ENCODE measurements around the gene TP53. TPM values are rescaled to one million over a fixed set of nuclear protein-coding genes. Genes with fewer than 3 reads are reported as not detected.
A peak's percentile ranks its signal among the peaks of the same experiment; 100 is the strongest.

Gene TP53
- total RNA-seq, 1 experiment from 2014 or later, result 97.5 TPM

DNA sequence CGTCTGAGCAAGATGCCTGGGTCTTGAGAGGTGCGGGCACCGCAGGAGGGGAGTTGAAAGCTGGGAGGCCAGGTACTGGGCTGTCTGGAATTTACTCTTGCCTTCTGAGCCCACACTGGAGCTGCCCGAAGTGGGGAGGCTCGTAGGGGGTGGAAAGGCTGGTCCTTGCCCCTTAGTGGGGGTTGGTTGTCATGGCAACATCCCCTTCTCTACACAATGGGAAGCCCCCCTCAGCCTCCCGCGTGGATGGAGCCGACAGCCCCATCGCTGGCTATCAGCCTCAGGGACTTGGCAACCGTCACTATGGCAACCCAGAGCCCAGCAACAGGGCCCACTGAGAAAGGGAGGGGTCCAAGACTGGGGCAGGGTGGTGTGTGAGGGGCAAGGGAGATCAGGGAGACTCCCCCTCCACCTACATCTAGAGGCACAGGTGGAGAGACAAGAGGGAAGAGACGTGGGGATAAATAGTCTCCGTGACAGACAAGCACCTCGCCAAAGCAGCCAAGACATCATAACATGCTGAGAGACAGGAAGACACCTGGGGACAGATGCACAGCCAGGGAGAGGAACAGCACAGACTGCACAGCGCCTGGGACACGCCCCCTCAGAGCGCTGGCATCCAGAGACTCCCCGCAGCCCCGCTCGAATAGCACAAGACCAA, 25.0 kb upstream of the TP53 start:
- Histone ChIP-seq H3K4me3 (ENCODE audit: insufficient read depth, low read depth, low read length) (no peak overlapping the region), H3K36me3 (replicated peaks; ENCODE audit: control insufficient read depth, insufficient read depth, low read length) (no peaks in the 10 kb centered on the region), H3K27me3 (ENCODE audit: control insufficient read depth, insufficient read depth, low read length) (peaks cover 13% of the 10 kb centered on the region)
- peak; percentile 74 for DNase-seq

DNA sequence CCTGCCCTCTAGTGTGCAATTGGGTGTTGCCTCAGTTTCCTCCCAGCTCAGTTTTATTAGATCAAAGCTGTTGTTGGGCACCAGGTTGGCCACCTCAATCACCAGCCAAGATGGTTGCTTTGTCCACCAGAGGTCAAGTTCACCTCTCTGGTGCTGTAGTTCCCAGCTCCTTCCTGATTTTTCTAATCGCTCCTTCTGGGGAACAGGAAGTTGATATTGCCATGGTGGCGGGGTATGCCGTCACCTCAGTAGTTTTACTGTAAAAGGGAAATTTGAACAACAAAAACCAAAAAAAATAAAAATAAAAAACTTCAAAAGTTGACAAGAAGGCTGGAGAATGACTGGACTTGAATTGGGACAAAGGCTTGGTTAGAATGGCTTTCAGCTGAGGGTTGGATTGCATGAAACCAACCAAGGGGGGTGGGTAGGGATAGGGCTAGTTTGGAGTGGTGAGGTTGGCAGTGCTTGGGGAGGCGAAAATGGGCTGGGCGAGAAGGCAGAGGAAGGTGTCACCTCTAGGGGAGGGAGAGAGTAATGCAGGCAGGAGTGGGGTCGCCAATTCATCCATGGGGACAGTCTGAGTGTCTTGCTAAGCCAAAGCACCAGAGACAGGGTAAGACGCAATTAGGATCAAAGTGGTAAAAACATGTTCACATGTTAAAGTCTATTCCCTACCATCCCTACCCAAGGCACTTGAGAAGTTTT, 23.9 kb upstream of the TP53 start:
- peak; percentile 84 for DNase-seq
- Histone ChIP-seq H3K4me3 (ENCODE audit: insufficient read depth, low read depth, low read length) (no peak overlapping the region), H3K27me3 (ENCODE audit: control insufficient read depth, insufficient read depth, low read length) (peaks cover 24% of the 10 kb centered on the region)

DNA sequence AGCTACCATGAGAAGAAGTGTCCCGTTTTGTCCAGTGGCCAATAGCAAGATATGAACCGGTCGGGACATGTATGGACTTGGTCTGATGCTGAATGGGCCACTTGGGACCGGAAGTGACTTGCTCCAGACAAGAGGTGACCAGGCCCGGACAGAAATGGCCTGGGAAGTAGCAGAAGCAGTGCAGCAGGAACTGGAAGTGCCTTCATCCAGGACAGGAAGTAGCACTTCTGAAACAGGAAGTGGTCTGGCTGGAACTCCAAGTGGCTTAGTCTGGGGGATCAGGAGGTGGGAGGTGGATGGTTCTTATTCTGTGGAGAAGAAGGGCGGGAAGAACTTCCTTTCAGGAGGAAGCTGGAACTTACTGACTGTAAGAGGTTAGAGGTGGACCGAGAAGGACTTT, 23.0 kb upstream of the TP53 start:
- DNase-seq, result no peak
- Histone ChIP-seq H3K36me3 (replicated peaks; ENCODE audit: control insufficient read depth, insufficient read depth, low read length) (no peaks in the 10 kb centered on the region), H3K4me3 (ENCODE audit: insufficient read depth, low read depth, low read length) (no peak overlapping the region), H3K27me3 (ENCODE audit: control insufficient read depth, insufficient read depth, low read length) (peaks cover 33% of the 10 kb centered on the region)

More for the DNA sequence above, 23.9 kb upstream of the TP53 start:
- H3K36me3 ChIP-seq (replicated peaks; ENCODE audit: control insufficient read depth, insufficient read depth, low read length), result no peaks in the 10 kb centered on the region

DNA sequence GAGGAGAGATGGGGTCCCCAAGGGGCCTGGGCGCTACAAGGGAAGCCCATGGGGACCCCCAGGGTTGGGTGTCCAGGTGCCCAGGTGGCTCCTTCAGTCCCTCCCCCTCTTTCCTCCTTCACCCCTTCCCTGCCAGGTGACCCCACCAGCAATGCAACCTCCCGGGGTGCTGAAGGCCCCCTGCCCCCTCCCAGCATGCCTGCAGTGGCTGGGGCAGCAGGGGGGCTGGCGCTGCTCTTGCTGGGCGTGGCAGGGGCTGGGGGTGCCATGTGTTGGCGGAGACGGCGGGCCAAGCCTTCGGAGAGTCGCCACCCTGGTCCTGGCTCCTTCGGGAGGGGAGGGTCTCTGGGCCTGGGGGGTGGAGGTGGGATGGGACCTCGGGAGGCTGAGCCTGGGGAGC, 21.7 kb upstream of the TP53 start:
- Histone ChIP-seq H3K4me3 (ENCODE audit: insufficient read depth, low read depth, low read length) (no peak overlapping the region), H3K36me3 (replicated peaks; ENCODE audit: control insufficient read depth, insufficient read depth, low read length) (no peaks in the 10 kb centered on the region), H3K27me3 (ENCODE audit: control insufficient read depth, insufficient read depth, low read length) (peaks cover 40% of the 10 kb centered on the region)
- peak; percentile 28 for DNase-seq

DNA sequence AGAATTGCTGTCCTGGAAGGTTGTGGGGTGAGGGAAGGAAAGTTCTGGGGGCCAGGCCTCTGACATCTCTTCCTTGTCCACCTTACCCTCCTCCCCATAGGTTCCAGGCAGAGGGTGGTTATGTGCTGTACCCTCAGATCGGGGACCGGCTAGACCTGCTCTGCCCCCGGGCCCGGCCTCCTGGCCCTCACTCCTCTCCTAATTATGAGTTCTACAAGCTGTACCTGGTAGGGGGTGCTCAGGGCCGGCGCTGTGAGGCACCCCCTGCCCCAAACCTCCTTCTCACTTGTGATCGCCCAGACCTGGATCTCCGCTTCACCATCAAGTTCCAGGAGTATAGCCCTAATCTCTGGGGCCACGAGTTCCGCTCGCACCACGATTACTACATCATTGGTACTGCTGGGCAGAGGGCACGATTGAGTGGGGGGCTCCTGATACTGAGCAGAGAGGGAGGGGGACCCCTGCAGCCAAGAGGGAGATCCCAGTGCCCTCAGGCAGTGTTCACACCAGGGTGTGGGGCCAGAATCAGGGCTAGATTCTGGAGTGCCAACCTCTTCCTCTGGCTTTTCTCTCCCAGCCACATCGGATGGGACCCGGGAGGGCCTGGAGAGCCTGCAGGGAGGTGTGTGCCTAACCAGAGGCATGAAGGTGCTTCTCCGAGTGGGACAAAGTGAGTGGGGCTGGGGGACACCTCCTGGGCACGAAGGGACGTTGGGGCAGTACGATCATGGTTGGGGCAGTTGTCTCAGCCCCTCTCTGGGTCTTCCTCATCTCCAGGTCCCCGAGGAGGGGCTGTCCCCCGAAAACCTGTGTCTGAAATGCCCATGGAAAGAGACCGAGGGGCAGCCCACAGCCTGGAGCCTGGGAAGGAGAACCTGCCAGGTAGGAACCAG, 20.8 kb upstream of the TP53 start:
- Histone ChIP-seq H3K27me3 (ENCODE audit: control insufficient read depth, insufficient read depth, low read length) (peaks cover 42% of the 10 kb centered on the region), H3K36me3 (replicated peaks; ENCODE audit: control insufficient read depth, insufficient read depth, low read length) (no peaks in the 10 kb centered on the region), H3K4me3 (ENCODE audit: insufficient read depth, low read depth, low read length) (no peak overlapping the region)
- peak; percentile 18 for DNase-seq

DNA sequence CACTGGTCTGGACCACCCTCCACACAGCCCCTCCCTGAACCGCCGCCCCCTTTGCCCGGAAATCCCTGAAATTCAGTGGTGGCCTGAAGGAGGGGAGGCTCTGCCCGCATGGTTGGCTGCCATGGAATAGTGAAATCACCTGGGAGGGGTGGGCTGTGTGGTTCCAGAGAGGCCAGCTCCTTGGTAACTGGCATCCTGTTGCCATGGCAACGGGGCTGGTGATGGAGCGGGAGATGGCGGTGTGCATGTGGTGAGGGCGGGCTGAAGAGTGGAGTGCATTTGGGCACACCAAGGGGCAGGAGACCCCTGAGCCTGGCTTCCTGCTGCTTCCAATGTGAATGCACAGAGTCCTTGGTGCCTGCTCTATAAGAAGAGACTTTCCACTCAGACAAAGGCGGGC, 20.2 kb upstream of the TP53 start:
- no peak overlapping the region for H3K4me3 ChIP-seq (ENCODE audit: insufficient read depth, low read depth, low read length)
- peak; percentile 66 for DNase-seq
- H3K36me3 ChIP-seq (replicated peaks; ENCODE audit: control insufficient read depth, insufficient read depth, low read length), result no peaks in the 10 kb centered on the region
- H3K27me3 ChIP-seq (ENCODE audit: control insufficient read depth, insufficient read depth, low read length), result peaks cover 38% of the 10 kb centered on the region

DNA sequence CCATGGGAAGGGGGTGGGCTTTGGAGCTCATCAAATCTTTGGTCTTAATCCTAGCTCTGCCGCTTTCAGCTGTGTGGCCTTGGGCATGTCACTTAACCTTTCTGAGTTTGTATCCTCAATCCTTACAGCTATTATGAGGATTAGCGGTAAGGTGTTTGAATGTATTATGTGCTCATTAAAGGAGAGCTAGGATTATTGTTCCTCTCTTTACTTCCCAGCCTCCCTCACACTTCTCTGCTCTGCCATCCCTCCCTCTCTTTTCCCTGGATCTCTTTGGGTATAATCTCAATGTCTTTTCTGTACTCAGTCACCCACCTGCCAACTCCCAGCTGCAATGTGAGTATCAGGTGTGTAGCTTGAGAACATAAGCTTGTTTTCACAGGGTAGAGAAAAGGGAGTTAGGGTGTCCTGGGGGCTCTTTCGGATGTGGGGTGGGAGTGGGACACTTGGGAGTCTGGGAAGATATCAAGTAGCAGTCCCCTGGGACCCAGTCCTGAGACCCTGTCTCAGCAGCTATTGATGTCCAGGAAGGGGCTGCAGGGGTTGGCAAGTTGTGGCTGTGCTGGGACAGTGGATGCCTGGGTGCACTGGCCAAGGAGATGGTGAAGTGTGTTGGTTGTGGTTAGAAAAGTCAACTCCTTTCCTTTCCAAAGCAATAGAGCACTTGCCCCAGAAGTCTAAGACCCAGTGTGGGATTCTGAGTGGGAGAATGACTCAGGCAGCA, 19.5 kb upstream of the TP53 start:
- Histone ChIP-seq H3K27me3 (ENCODE audit: control insufficient read depth, insufficient read depth, low read length) (peaks cover 33% of the 10 kb centered on the region), H3K4me3 (ENCODE audit: insufficient read depth, low read depth, low read length) (no peak overlapping the region), H3K36me3 (replicated peaks; ENCODE audit: control insufficient read depth, insufficient read depth, low read length) (peaks cover under 1% of the 10 kb centered on the region)
- no peak for DNase-seq

DNA sequence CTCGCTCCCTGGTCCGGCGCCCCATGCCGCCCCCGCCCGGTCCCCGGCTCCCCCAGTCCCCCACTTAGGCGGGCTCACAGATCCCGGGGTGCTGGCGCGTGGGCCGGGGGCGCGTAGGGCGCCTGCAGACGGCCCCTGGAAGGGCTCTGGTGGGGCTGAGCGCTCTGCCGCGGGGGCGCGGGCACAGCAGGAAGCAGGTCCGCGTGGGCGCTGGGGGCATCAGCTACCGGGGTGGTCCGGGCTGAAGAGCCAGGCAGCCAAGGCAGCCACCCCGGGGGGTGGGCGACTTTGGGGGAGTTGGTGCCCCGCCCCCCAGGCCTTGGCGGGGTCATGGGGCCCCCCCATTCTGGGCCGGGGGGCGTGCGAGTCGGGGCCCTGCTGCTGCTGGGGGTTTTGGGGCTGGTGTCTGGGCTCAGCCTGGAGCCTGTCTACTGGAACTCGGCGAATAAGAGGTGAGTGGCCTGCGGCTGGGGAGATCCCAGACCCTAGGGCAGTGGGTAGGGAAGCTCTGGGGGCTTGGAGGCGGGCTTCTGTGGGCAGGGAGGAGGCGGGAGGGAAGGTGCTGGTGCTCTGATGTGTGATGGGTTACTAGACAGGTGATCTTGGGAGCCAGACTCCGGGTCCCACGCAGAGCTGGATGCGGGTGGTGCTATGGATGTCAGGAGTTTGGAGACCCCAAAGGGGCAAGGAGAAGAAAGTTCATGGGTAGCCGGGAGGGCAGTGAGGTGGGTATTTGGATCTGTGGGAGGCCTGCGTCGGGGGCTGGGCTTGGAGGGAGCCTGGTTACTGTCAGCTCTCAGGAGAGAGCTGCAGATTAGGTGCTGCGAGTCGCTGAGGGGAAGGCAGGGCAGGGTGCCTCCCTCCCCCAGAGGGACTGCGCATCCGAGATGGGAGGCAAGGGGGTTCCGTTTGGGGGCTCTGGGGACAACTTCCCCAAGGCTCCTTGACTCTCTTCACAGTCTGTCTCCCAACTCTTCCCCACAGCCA, 18.3 kb upstream of the TP53 start:
- DNase-seq, result peak; percentile 78
- Histone ChIP-seq H3K4me3 (ENCODE audit: insufficient read depth, low read depth, low read length) (peak overlapping the region; percentile 65), H3K36me3 (replicated peaks; ENCODE audit: control insufficient read depth, insufficient read depth, low read length) (peaks cover 1% of the 10 kb centered on the region), H3K27me3 (ENCODE audit: control insufficient read depth, insufficient read depth, low read length) (peaks cover 31% of the 10 kb centered on the region)

DNA sequence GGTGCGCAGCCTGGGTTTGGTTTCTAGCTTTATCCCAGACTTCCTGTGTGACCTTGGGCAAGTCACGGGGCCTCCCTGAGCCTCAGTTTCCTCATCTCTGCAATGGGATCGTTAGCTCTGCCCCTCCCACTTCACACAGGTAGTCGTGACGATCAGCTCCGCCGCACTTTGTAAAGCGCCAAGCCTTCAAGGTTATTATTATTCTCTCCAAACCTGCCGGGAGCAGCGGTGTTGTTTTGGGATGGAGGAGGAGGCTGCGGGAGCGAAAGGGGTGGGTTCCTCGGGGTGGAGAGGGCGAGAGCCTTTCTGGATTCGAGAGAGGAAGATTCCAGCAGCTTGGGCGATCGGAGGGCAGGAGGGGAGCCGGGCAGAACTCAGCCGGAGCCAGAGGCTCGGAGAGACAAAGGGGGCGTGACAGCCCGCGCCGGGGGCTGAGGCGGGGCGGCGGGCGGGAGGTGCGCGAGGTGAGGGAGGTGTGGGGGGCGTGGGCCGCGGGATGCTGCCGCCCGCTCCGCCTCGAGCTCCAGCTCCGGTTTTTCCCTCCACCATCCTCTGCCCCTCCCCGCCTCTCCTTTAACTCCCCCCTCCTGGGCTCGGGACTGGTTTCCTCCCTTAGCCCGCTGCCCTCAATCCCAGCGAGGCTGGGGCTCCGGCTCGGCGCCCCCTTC, 17.4 kb upstream of the TP53 start, which contains the start of gene EFNB3:
TSS of gene EFNB3 (plus strand) at position 602 of the 668 bp plus-strand sequence. CDS start 397 bp downstream, outside the sequence.
- DNase-seq, result peak; percentile 95
- H3K4me3 ChIP-seq (ENCODE audit: insufficient read depth, low read depth, low read length), result peak within 1 kb of the TSS; percentile 65
- peaks cover 1% of the 10 kb centered on the region for H3K36me3 ChIP-seq (replicated peaks; ENCODE audit: control insufficient read depth, insufficient read depth, low read length)
- peaks cover 31% of the 10 kb centered on the region for H3K27me3 ChIP-seq (ENCODE audit: control insufficient read depth, insufficient read depth, low read length)

DNA sequence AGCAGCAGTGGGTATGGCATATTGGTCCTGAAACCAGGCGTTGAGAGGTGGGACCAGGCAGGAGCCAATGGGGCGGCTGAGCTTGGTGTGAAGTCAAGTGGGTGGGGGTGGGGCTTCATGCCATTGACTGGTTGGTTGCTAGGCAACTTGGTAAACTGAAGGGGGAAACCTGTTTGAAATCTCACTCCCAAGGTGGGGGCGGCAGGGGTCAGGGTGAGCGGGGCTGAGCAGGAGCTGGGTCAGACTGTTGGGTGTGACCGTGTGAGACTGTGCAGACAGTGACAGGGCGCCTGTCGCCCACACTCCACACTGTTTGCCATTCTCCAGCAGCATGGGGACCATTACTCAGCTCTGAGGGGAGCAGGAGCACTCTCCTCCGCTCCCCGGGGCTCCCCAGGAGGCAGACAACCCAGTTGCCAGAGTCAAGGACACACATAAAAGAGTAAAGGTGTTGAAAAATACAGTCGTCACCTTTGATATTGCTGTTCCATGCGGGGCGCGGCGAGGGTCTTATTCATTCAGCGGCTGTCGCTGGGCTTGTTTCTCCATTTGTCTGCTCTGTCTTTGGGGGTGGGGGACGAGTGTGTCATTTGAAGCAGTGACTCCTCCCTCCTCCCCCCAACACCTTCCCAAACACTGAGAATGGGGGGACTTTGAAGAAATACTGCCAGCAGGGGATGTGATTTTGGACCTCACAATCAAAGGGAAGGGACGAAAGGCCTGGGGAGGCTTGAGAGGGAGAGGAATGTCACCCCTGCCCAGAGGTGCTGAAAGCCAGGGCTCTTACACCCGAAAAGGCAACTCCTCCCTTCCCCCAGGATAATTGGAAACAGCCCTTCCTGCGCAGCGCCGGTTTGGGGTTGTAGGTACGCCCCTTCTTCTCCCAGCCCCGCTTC, 16.5 kb upstream of the TP53 start:
- H3K4me3 ChIP-seq (ENCODE audit: insufficient read depth, low read depth, low read length), result peak overlapping the region; percentile 65
- DNase-seq, result peak; percentile 94
- peaks cover 31% of the 10 kb centered on the region for H3K27me3 ChIP-seq (ENCODE audit: control insufficient read depth, insufficient read depth, low read length)
- H3K36me3 ChIP-seq (replicated peaks; ENCODE audit: control insufficient read depth, insufficient read depth, low read length), result peaks cover 1% of the 10 kb centered on the region

DNA sequence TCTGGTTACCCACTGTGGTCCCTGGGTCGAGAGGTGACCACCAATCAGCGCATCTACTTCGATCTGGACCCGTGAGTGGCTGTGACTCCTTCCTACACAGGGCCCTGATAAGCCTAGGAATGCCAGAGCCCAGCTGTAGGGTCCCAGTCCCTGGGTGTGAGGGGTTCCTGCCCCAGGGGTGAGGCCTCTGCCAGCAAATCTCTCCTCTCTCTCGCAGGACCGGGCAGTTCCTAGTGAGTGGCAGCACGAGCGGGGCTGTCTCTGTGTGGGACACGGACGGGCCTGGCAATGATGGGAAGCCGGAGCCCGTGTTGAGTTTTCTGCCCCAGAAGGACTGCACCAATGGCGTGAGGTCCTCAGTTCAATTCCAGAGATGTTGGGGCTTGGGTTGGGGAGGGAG, 15.5 kb upstream of the TP53 start:
- no peak for DNase-seq
- peaks cover 31% of the 10 kb centered on the region for H3K27me3 ChIP-seq (ENCODE audit: control insufficient read depth, insufficient read depth, low read length)
- H3K36me3 ChIP-seq (replicated peaks; ENCODE audit: control insufficient read depth, insufficient read depth, low read length), result peaks cover 1% of the 10 kb centered on the region
- H3K4me3 ChIP-seq (ENCODE audit: insufficient read depth, low read depth, low read length), result no peak overlapping the region

DNA sequence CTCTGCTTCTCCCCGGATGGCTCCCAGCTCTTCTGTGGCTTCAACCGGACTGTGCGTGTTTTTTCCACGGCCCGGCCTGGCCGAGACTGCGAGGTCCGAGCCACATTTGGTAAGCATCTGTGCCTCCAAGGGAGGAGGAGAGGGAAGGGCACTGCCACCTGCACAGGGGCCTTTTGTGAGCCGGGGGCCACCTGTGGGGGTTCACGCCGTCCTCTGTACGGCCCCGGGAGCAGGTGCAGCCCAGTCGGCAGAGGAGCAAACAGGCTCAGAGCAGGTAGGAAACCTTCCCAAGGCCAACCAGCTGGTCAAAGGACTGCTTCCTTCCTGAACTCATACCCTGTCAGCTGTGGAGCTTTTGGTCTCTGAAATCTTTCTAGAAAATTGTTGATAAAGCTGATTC, 14.4 kb upstream of the TP53 start:
- H3K4me3 ChIP-seq (ENCODE audit: insufficient read depth, low read depth, low read length), result no peak overlapping the region
- peaks cover 1% of the 10 kb centered on the region for H3K36me3 ChIP-seq (replicated peaks; ENCODE audit: control insufficient read depth, insufficient read depth, low read length)
- DNase-seq, result no peak
- peaks cover 23% of the 10 kb centered on the region for H3K27me3 ChIP-seq (ENCODE audit: control insufficient read depth, insufficient read depth, low read length)

All from H7 (cell line).